Measurements from ENCODE around the gene OR13C2. TPM values are rescaled to one million over a fixed set of nuclear protein-coding genes. Genes with fewer than 3 reads are reported as not detected.

Gene OR13C2
- total and polyA plus RNA-seq, 7 experiments from 2014 or later, result not detected

DNA sequence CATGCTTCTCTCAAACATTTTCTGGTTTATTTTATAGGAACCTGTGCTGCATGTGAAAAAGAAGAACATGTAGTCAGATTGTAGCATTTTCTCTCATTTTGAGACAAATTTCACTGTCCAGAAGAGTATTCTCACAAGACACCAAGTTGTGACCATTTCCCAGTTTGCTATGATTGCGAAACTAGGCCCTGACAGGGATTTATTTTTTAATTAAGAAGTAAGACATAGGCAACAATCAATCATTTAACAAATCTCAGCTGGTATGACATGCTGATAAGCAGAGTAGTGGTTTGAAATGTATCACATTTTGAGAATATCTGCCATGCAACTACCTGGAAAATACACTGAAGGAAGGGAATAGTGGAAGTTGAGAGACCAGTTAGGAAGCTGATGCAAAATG, 24.9 kb downstream of the OR13C2 start:
- POLR2A ChIA-PET, result no interaction called here
- intact Hi-C loops (cut with micrococcal nuclease), result no loop called here
- H3K36me3 ChIP-seq (ENCODE audit: control insufficient read depth in 2 of 3, insufficient read depth in 3 of 3, low read length in 3 of 3), result no peaks in the 10 kb centered on the region
- no peaks in the 10 kb centered on the region for H3K4me1 Mint-ChIP-seq
- H3K4me1 ChIP-seq (ENCODE audit: control insufficient read depth in 2 of 2, insufficient read depth in 2 of 2, low read length in 2 of 2), result no peaks in the 10 kb centered on the region
- peaks cover 0 to 3% (median 0%) of the 10 kb centered on the region in 11 donors for H3K9me3 Mint-ChIP-seq
- DNase-seq, result no peak
- ATAC-seq, result no peak
- H3K36me3 Mint-ChIP-seq, result no peaks in the 10 kb centered on the region
- no peak overlapping the region for H3K4me3 ChIP-seq (ENCODE audit: low read length)
- no peak overlapping the region for H3K27ac Mint-ChIP-seq
- peaks cover 0 to 23% (median 0%) of the 10 kb centered on the region in 5 donors for H3K27me3 Mint-ChIP-seq
- no peak overlapping the region for H3K4me3 Mint-ChIP-seq
- H3K27ac ChIP-seq (ENCODE audit: low read depth, low read length), result no peak overlapping the region
- no peaks in the 10 kb centered on the region for H3K9me3 ChIP-seq (ENCODE audit: control insufficient read depth in 2 of 3, low read length in 3 of 3)
- CTCF ChIA-PET, result no interaction called here
- no peaks in the 10 kb centered on the region for H3K27me3 ChIP-seq (ENCODE audit: control insufficient read depth in 2 of 2, insufficient read depth in 2 of 2, low read length in 2 of 2)

DNA sequence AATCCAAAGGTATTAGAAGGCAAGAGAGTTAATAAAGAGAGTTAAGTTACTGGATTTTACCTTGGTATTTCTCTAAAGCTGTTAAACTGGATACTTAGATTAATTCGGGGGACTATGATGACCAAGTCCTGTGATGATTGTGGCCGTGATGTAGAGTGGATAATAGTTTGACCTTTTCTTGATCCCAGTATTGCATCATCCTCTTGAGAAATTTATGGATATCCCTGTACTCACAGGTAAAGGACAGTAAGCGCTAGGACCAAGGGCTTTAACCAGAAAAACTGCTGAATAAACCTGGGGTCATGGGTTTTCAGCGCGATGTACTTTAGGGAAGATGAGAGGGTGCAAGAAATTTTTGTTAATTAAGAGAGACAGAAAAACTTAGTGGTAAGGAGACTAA, 28.2 kb downstream of the OR13C2 start:
- Mint-ChIP-seq H3K27ac (no peak overlapping the region), H3K4me1 (no peaks in the 10 kb centered on the region), H3K36me3 (no peaks in the 10 kb centered on the region), H3K9me3 (peaks cover 0 to 20% (median 5%) of the 10 kb centered on the region in 11 donors), H3K4me3 (no peak overlapping the region), H3K27me3 (peaks cover 0 to 23% (median 0%) of the 10 kb centered on the region in 5 donors)
- ATAC-seq (no peak), DNase-seq (no peak)
- CTCF ChIA-PET, result no interaction called here
- Histone ChIP-seq H3K4me3 (ENCODE audit: low read length) (no peak overlapping the region), H3K4me1 (ENCODE audit: control insufficient read depth in 2 of 2, insufficient read depth in 2 of 2, low read length in 2 of 2) (no peaks in the 10 kb centered on the region), H3K36me3 (ENCODE audit: control insufficient read depth in 2 of 3, insufficient read depth in 3 of 3, low read length in 3 of 3) (no peaks in the 10 kb centered on the region), H3K27me3 (ENCODE audit: control insufficient read depth in 2 of 2, insufficient read depth in 2 of 2, low read length in 2 of 2) (no peaks in the 10 kb centered on the region), H3K9me3 (ENCODE audit: control insufficient read depth in 2 of 3, low read length in 3 of 3) (peaks cover 0 to 4% (median 0%) of the 10 kb centered on the region in 3 experiments), H3K27ac (ENCODE audit: low read depth, low read length) (no peak overlapping the region)
- POLR2A ChIA-PET, result no interaction called here
- intact Hi-C loops (cut with micrococcal nuclease), result no loop called here

DNA sequence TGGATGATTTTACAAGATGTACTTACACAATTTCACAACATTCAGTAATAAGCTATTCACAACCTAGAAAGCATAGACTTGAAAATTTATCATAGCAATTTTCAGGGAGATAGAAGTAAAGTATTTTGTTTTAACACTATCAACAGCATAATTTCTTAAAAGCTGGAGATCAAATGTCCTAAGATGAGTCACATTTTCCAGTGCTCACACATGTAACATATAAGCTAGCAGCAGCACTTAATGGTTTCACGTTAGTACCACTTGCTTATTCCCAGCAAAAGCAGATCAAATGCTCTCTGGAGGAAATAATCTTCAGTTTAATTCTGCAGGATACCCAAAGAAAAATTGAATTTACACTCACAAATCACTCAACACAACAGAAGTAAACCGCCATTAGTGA, 30.0 kb downstream of the OR13C2 start:
- no peak for ATAC-seq
- no peaks in the 10 kb centered on the region for H3K36me3 Mint-ChIP-seq
- Histone ChIP-seq H3K4me1 (ENCODE audit: control insufficient read depth in 2 of 2, insufficient read depth in 2 of 2, low read length in 2 of 2) (no peaks in the 10 kb centered on the region), H3K4me3 (ENCODE audit: low read length) (no peak overlapping the region), H3K27ac (ENCODE audit: low read depth, low read length) (no peak overlapping the region), H3K36me3 (ENCODE audit: control insufficient read depth in 2 of 3, insufficient read depth in 3 of 3, low read length in 3 of 3) (no peaks in the 10 kb centered on the region), H3K9me3 (ENCODE audit: control insufficient read depth in 2 of 3, low read length in 3 of 3) (peaks cover 0 to 4% (median 0%) of the 10 kb centered on the region in 3 experiments), H3K27me3 (ENCODE audit: control insufficient read depth in 2 of 2, insufficient read depth in 2 of 2, low read length in 2 of 2) (no peaks in the 10 kb centered on the region)
- no peak overlapping the region for H3K27ac Mint-ChIP-seq
- peaks cover 0 to 6% (median 0%) of the 10 kb centered on the region in 5 donors for H3K27me3 Mint-ChIP-seq
- ChIA-PET POLR2A (no interaction called here), CTCF (no interaction called here)
- peaks cover 2 to 32% (median 8%) of the 10 kb centered on the region in 11 donors for H3K9me3 Mint-ChIP-seq
- H3K4me3 Mint-ChIP-seq, result no peak overlapping the region
- intact Hi-C loops (cut with micrococcal nuclease), result no loop called here
- H3K4me1 Mint-ChIP-seq, result no peaks in the 10 kb centered on the region
- DNase-seq, result no peak

DNA sequence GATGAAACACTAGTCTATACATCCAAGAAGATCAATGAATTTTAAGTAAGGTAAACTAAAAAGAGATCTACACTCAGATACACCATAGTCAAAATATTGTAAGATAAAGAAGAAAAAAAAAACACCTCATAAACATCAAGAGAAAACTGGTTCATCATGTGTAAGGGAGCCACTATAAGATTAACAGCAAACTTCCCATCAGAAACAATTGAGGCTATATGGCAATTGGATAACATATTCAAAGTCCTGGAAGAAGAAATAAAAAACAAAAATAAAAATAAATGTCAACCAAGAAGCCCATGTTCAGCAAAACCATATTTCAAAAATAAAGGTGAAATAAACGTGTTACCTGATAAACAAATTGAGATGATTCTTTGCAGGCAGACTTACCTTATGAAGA, 32.8 kb downstream of the OR13C2 start:
- H3K4me3 Mint-ChIP-seq, result no peak overlapping the region
- H3K36me3 Mint-ChIP-seq, result peaks cover 0 to 4% (median 0%) of the 10 kb centered on the region in 5 donors
- H3K27ac Mint-ChIP-seq, result no peak overlapping the region
- ATAC-seq, result no peak
- intact Hi-C loops (cut with micrococcal nuclease), result no loop called here
- H3K27me3 Mint-ChIP-seq, result peaks cover 0 to 8% (median 0%) of the 10 kb centered on the region in 5 donors
- H3K36me3 ChIP-seq (ENCODE audit: control insufficient read depth in 2 of 3, insufficient read depth in 3 of 3, low read length in 3 of 3), result no peaks in the 10 kb centered on the region
- no peak overlapping the region for H3K27ac ChIP-seq (ENCODE audit: low read depth, low read length)
- CTCF ChIA-PET, result no interaction called here
- DNase-seq, result no peak
- no peaks in the 10 kb centered on the region for H3K4me1 ChIP-seq (ENCODE audit: control insufficient read depth in 2 of 2, insufficient read depth in 2 of 2, low read length in 2 of 2)
- no peaks in the 10 kb centered on the region for H3K4me1 Mint-ChIP-seq
- H3K27me3 ChIP-seq (ENCODE audit: control insufficient read depth in 2 of 2, insufficient read depth in 2 of 2, low read length in 2 of 2), result no peaks in the 10 kb centered on the region
- peaks cover 0 to 4% (median 0%) of the 10 kb centered on the region in 3 experiments for H3K9me3 ChIP-seq (ENCODE audit: control insufficient read depth in 2 of 3, low read length in 3 of 3)
- POLR2A ChIA-PET, result no interaction called here
- peaks cover 3 to 35% (median 8%) of the 10 kb centered on the region in 11 donors for H3K9me3 Mint-ChIP-seq
- H3K4me3 ChIP-seq (ENCODE audit: low read length), result no peak overlapping the region

DNA sequence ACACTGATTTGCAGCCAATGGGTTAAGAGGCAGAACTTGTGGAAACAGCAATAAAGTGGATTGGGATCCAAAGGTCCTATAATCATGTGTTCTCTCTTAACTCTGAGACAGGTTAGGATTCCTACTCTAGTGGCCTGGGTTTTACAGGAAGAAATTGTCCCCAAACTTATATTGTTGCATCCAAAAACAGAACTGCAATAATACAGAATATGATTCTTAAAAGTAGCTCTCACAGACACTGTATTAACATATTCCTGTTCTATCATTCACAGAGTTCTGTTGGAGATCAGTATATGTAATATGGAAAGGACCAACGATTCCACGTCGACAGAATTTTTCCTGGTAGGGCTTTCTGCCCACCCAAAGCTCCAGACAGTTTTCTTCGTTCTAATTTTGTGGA, 36.6 kb downstream of the OR13C2 start, which contains the start of gene OR13C8:
OR13C8 (plus strand) TSS at position 301 of the 400 bp plus-strand sequence; CDS start at position 301, 0 bp downstream.
- ChIA-PET CTCF (no interaction called here), POLR2A (no interaction called here)
- Histone ChIP-seq H3K27me3 (ENCODE audit: control insufficient read depth in 2 of 2, insufficient read depth in 2 of 2, low read length in 2 of 2) (no peaks in the 10 kb centered on the region), H3K36me3 (ENCODE audit: control insufficient read depth in 2 of 3, insufficient read depth in 3 of 3, low read length in 3 of 3) (no peaks in the 10 kb centered on the region), H3K27ac (ENCODE audit: low read depth, low read length) (no peak within 1 kb of the TSS), H3K9me3 (ENCODE audit: control insufficient read depth in 2 of 3, low read length in 3 of 3) (peaks cover 0 to 4% (median 0%) of the 10 kb centered on the region in 3 experiments), H3K4me3 (ENCODE audit: low read length) (no peak within 1 kb of the TSS), H3K4me1 (ENCODE audit: control insufficient read depth in 2 of 2, insufficient read depth in 2 of 2, low read length in 2 of 2) (no peaks in the 10 kb centered on the region)
- ATAC-seq (no peak), DNase-seq (no peak)
- Mint-ChIP-seq H3K27me3 (peaks cover 0 to 8% (median 0%) of the 10 kb centered on the region in 5 donors), H3K36me3 (peaks cover 0 to 4% (median 0%) of the 10 kb centered on the region in 5 donors), H3K4me1 (no peaks in the 10 kb centered on the region), H3K27ac (no peak within 1 kb of the TSS), H3K9me3 (peaks cover under 1 to 32% (median 6%) of the 10 kb centered on the region in 11 donors), H3K4me3 (no peak within 1 kb of the TSS)
- intact Hi-C loops (cut with micrococcal nuclease), result no loop called here

DNA sequence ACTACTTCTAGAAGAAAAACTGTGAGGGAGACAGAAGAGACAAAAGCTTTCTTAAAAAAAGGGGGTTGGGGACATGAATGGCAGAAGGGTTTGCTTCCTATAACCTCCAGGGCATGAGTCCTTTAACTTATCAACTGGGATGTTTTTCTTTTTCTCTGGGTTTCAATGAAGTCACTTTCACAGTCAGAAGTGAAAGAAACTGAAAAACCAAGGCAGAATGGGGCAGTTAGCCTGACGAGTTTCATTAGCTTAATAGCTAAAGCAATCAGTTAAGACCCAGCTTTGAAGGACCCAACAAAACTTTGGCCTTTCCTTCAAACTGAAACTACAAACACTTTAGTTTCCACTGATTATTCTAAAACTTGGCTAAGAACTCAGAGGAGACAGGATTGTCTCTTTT, 41.1 kb downstream of the OR13C2 start:
- Histone ChIP-seq H3K9me3 (ENCODE audit: control insufficient read depth in 2 of 3, low read length in 3 of 3) (no peaks in the 10 kb centered on the region), H3K27ac (ENCODE audit: low read depth, low read length) (no peak overlapping the region), H3K4me3 (ENCODE audit: low read length) (no peak overlapping the region), H3K27me3 (ENCODE audit: control insufficient read depth in 2 of 2, insufficient read depth in 2 of 2, low read length in 2 of 2) (no peaks in the 10 kb centered on the region), H3K36me3 (ENCODE audit: control insufficient read depth in 2 of 3, insufficient read depth in 3 of 3, low read length in 3 of 3) (no peaks in the 10 kb centered on the region), H3K4me1 (ENCODE audit: control insufficient read depth in 2 of 2, insufficient read depth in 2 of 2, low read length in 2 of 2) (no peaks in the 10 kb centered on the region)
- CTCF ChIA-PET, result no interaction called here
- DNase-seq (no peak), ATAC-seq (no peak)
- peaks cover 0 to 8% (median 0%) of the 10 kb centered on the region in 11 donors for H3K9me3 Mint-ChIP-seq
- no peaks in the 10 kb centered on the region for H3K4me1 Mint-ChIP-seq
- POLR2A ChIA-PET, result no interaction called here
- peaks cover 0 to 2% (median 0%) of the 10 kb centered on the region in 5 donors for H3K36me3 Mint-ChIP-seq
- H3K27me3 Mint-ChIP-seq, result peaks cover 0 to 3% (median 0%) of the 10 kb centered on the region in 5 donors
- intact Hi-C loops (cut with micrococcal nuclease), result no loop called here
- H3K27ac Mint-ChIP-seq, result no peak overlapping the region
- H3K4me3 Mint-ChIP-seq, result no peak overlapping the region

DNA sequence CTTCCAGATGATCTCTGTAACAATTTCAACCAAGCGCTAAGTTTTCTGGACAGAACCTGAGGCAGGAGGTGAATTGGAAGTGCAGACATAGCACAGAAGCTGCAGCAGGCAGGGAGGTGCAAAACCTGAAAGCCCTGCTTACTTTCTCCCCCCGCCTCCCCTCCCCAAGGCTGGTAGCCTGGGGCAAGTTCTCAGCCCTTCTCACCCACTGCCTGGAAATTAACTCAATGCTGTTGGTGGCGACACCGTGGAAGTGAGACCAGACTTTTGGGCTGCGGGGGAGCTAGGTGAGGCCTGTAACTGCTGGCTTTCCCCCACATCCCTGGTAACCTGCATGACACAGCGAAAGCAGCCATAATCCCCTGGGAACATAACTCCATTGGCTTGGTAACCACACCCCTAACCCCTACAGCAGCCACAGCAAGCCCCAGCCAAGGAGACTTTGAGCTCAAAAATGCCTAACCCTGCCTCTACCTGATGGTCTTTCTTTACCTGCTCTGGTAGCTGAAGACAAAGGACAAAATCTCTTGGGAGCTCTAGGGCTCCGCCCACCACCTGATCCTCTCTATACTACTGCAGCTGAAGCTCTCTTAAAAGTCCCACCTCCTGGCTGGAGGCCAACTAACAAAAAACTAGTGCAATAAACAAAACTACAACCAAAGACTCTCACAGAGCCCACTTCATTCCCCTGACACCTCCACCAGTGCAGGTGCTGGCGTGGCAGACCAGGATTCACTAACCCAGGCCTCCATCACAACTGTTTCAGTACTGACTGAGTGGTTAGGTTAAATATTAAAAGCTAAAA, 48.4 kb downstream of the OR13C2 start:
- H3K9me3 ChIP-seq (ENCODE audit: control insufficient read depth in 2 of 3, low read length in 3 of 3), result no peaks in the 10 kb centered on the region
- DNase-seq (no peak), ATAC-seq (no peak)
- H3K27ac ChIP-seq (ENCODE audit: low read depth, low read length), result no peak overlapping the region
- H3K4me1 Mint-ChIP-seq, result no peaks in the 10 kb centered on the region
- peaks cover 0 to 18% (median 7%) of the 10 kb centered on the region in 11 donors for H3K9me3 Mint-ChIP-seq
- H3K27me3 Mint-ChIP-seq, result no peaks in the 10 kb centered on the region
- no peaks in the 10 kb centered on the region for H3K36me3 ChIP-seq (ENCODE audit: control insufficient read depth in 2 of 3, insufficient read depth in 3 of 3, low read length in 3 of 3)
- no peaks in the 10 kb centered on the region for H3K36me3 Mint-ChIP-seq
- H3K4me1 ChIP-seq (ENCODE audit: control insufficient read depth in 2 of 2, insufficient read depth in 2 of 2, low read length in 2 of 2), result no peaks in the 10 kb centered on the region
- intact Hi-C loops (cut with micrococcal nuclease), result no loop called here
- no peak overlapping the region for H3K4me3 Mint-ChIP-seq
- no peak overlapping the region for H3K4me3 ChIP-seq (ENCODE audit: low read length)
- POLR2A ChIA-PET, result no interaction called here
- CTCF ChIA-PET, result no interaction called here
- no peaks in the 10 kb centered on the region for H3K27me3 ChIP-seq (ENCODE audit: control insufficient read depth in 2 of 2, insufficient read depth in 2 of 2, low read length in 2 of 2)
- no peak overlapping the region for H3K27ac Mint-ChIP-seq
